Measurements from ENCODE around the gene PDE8A. TPM values are rescaled to one million over a fixed set of nuclear protein-coding genes. Genes with fewer than 3 reads are reported as not detected.

The PDE8A gene
- 16.0 and 19.5 TPM in 2 replicates for total RNA-seq

GRCh38 chr15:84981711-84982300 is at the start of gene PDE8A:
TSS of gene PDE8A (plus strand) at chr15:84981856. CDS start at chr15:84982163, 307 bp downstream.

Other genes starting within 250 kb of the PDE8A start
- gene ZNF592, start 233.3 kb upstream of the PDE8A start, total RNA-seq, result 2.3 and 2.9 TPM in 2 replicates
- 9.1 and 13.1 TPM in 2 replicates for gene ALPK3, start 164.5 kb upstream of the PDE8A start, total RNA-seq
- not detected in 2 replicates for gene SLC28A1, start 97.2 kb upstream of the PDE8A start, total RNA-seq

Measured in epithelial cell of umbilical artery (primary cell).